Cortex of kidney (tissue), 1 donor: ENCODE measurements around the gene DBN1.
"Not testable (repeated sequence)": the region's sequence is repeated elsewhere in the genome, so short reads cannot be mapped to it uniquely, and the experiment has no call there.

ENCODE experiments used
- DNase-seq: peaks from one replicate; lab custom pipeline; 2025; lab: John Stamatoyannopoulos, UW

DBN1 gene

DNA sequence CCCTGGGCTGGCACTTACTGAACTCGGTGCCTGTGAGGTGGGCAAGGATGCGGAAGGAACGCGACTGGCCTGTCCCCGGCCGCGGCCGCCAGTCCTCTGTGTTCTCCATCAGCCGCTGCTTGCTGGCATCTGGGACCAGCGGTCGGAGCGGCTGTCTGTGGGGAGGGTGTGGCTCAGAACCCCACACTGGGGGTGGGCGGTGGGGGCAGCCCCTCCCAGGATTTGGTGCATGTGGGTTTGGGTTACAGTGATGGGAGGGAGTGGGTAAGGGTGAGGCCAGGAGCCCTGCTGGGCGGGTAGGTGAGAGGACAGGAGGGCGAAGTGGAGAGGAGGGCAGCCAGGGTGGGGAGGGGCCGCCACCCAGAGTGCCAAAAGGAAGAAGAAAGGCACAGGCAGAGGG, 17.6 kb upstream of the DBN1 start:
- DNase-seq: no peak

GRCh38 chr5:177490311-177490991, 17.0 kb upstream of the DBN1 start:
- DNase-seq: no peak

DNA sequence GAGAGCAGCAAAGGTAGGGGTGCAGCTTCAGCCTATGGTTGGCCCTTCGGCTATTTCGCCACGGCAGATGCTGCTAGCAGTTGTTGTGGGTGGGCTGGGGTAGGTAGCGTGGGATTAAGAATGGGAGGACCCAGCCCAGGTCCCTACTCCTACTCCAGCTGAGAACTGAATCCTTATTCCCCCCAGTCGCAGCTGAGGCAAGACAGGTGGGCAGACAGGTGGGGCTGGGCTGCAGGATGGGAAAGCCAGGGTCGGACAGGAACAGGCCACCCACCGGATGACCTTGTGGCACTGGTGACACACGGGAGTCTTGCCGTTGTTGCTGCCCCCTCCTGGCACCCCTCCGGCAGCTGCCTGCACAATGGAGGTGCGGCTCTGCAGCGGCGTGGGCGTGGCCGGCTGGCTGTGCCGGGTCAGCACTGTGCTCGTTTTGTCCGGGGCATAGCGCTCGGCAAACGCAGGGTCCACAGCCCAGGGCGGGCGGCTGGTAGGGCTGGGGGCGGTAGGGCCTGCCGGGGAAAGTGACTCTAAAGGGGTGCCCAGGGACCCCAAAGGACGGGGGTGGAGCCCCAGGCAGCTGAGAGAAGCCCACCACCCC, 15.8 kb upstream of the DBN1 start:
- no peak for DNase-seq

- DNase-seq: no peak
These were observed 14.5 kb upstream of the DBN1 start for GRCh38 chr5:177487975-177488374.

DNA sequence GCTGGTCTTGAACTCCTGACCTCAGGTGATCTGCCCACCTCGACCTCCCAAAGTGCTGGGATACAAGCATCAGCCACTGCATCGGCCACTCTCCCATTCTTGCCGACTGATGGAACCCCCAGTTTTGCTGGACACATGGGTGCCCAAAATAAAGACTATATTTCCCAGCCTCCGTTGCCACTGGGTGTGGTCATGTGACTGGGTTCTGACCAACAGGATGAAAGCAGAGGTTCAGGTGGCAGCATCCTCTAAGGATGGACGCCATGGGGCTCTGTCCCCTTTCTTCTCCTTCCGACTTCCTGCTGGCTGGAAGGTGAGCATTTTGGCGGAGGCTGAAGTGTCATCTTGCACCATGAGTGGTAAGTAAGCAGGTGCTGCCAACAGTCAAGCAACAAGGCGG, 13.7 kb upstream of the DBN1 start:
- DNase-seq: no peak

- no peak for DNase-seq
These were observed 12.8 kb upstream of the DBN1 start for GRCh38 chr5:177486256-177486655.

DNA sequence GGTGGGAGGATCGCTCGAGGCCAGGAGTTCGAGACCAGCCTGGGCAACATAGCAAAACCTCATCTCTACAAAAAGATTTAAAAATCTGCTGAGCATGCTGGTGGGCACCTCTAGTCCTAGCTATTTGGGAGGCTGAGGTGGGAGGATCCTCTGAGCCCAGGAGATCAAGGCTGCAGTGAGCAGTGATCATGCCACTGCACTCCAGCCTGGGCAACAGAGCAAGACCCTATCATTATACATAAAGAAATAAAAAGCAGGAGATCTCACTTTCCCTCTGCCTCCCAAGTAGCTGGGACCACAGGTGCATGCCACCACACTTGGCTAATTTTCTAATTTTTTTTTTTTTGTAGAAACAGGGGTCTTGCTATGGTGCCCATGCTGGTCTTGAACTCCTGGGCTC, 12.3 kb upstream of the DBN1 start:
- DNase-seq: not testable (repeated sequence)

DNA sequence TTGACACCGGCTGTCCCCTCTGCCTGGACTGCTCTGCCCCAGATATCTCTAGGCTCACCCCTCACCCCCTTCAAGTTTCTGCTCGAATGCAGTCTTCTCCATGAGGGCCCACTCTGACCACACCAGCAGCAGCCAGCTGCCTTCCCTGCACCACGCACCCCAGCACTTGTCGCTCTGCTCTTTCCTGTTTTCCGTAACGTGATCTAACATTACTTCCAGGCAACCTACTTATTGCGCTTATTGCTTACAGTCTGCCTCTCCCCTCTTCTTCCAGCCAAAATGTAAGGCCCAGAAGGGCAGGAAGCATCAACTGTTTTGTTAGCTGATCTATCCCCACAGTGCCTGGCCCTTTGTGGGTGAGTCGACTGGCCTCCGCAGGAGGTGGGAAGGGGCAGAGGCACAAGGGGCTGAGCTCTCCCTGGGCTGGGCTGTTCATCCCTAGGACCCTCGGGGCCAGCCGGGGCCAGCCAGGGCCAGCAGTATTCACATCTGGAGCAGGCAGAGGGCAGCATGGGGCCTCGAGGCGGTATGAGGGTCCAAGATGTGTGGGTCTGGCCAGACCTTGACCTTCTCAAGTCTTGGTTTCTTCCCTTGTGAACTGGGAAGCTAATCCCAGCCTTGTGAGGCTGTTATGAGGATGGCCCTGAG, 11.6 kb upstream of the DBN1 start:
- DNase-seq: no peak

- DNase-seq: no peak
These were observed 10.8 kb upstream of the DBN1 start for GRCh38 chr5:177483994-177484901.

DNA sequence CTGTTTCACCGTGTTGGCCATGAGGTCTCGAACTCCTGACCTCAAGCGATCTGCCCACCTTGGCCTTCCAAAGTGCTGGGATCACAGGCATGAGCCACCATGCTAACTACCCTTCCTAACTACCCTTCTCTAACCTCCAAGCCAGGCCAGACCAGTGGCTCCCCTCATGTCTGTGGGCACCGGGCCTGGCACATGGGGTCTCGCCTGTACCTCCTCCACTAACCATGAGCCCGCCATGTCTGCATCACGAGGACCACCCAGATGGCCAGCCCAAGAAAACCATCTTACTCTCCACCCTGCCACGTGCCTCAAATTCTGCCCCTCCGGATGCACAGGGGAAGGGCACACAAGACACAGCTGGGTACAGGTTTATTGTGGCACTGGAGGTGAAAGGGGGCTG, 9.6 kb upstream of the DBN1 start:
- no peak for DNase-seq

DNA sequence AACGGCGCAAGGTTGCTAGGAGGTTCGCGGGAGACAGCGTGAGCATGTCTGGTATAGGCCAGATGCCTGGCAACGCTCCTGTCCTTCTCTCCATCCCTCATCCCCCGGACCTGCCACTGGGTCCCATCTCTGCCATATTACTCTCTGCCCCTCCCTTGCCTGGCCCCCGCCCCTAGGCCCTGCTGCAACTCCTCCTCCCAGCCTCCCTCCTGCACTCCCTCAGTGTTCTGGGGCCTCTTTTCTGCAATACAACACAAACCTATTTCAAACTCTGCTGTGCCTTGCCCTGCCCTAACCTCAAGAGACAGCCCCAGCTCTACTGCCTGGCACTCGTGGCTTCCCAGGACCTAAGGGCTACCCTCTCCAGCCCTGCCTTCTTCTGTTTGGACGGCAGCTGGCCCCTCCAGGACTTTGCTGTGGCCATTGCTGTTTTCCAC, 8.9 kb upstream of the DBN1 start:
- DNase-seq: no peak

DNA sequence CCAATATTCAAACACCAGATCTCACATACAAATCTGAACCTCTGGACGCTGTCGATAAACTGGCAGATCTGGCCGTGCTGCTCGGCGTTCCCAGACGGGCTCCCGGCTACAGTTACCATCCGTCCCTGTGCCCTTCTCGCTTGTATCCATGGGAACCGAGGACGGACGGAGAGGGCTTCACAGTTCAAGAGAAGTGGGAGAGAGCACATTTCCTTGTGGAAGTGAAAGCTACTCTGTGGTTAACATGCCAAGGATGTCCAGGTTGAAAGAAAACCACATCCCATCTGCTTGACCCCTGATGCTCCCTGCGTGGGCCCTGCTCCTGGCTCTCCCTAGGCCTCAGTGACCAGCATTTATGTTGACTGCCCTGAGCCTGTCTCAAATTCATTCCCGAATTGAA, 6.3 kb upstream of the DBN1 start:
- no peak for DNase-seq

GRCh38 chr5:177478711-177479646, 5.5 kb upstream of the DBN1 start:
- DNase-seq: no peak

DNA sequence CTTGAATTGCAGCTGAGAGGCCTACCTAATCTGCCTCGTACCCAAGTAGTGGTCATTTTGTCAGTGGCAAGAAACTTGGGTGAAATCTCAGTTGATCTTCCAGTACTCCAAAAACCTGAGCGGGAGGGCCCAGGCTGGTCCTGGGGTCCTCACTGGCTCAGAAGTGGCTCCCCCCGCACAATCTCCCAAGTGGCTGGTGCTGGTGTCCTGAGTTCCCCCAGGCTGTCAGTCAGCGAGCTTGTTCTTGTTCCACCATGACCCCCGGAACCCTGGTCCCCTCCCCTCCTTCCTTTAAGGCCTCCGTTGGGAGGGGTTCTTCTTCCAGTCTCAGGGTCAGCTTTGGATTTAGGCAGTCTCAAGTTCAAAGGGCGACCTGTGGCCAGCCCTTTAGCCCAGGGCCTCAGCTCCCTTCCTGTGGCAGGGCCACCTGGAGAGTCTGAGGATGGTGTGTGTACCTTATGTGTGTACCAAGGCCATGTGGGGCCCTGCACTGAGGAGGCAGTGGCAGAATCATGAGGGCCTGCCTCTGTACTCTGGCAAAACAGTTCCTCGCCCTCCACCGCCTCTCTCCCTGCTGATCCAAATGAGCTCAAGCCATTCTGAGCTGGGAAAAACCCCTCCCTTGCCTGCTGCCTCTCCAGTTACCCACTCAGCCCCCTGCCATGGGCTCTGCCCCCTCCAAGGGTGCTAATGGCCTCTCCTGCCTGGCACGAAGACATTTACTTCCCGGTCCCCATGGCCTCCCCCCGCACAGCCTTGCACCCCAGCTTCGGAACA, 4.5 kb upstream of the DBN1 start:
- DNase-seq: no peak

DNA sequence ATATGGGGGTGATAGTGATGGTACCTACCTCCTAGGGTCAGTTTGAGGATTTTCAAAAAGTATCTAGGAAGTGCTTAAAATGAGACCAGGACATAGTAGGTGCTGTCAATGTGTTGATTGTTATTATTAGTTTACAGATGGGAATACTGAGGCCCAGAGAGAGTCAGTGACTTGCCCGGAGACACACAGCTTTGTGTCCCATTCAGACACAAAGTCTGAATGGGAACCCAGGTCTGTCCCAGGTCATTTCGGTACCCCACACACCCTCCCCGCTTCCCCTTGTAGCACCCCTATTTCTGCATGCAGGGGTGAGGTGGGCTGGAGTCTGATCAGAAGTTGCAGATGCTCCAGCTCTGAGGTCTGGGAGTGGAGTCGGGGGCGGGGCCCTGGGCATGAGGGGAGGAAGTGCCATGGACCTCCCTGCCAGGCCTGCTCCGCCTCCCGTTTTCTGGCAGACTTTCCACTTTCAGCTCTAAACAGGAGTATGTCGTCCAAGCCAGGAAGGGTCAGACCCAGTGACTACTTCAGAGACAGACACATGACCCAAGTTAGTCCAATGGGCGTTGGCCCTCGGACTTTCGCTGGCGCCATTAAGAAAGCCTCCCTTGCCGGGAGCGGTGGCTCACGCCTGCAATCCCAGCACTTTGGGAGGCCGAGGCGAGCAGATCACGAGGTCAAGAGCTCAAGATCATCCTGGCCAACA, 3.2 kb upstream of the DBN1 start:
- no peak for DNase-seq

DNA sequence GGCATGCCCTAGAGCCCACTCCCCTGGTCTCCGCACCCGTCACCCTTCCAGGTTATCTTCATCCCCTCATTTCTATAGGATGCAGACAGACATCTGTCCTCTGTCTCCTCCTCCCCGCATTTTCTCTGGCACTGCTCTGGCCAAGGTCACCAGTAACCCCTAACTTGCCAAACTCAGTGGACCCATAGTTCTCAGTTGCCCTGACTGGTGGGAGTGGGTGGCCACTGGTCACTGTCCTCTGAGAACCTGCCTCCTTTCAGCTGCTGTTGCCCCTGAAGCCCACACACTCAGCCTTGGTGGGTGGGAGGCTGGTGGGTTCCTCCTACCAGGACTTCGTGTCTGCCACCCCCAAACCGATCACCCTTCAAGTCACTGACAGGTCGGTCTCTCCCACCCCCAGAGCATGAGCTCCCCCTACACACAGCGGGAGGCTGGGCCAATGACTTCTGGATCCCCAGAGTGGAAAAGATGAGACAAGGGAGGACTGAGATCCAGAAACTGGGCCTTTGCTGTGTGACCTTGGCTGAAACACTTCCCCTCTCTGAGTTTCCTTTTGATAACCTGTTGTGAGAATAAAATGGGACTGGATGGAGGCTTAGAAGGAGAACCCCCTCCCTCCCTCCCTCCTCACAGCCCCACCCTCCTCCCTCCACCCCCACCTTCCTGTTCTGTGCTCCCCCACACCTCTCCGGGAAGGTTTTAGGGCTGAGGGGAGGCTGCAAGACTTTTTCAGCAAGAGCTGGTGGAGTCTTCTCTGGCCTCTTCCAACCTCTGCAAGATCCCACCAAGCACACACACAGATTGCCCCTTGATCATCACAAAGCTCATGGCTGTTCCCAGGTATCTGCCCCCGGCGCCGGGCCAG, 2.4 kb upstream of the DBN1 start:
- no peak for DNase-seq

DNA sequence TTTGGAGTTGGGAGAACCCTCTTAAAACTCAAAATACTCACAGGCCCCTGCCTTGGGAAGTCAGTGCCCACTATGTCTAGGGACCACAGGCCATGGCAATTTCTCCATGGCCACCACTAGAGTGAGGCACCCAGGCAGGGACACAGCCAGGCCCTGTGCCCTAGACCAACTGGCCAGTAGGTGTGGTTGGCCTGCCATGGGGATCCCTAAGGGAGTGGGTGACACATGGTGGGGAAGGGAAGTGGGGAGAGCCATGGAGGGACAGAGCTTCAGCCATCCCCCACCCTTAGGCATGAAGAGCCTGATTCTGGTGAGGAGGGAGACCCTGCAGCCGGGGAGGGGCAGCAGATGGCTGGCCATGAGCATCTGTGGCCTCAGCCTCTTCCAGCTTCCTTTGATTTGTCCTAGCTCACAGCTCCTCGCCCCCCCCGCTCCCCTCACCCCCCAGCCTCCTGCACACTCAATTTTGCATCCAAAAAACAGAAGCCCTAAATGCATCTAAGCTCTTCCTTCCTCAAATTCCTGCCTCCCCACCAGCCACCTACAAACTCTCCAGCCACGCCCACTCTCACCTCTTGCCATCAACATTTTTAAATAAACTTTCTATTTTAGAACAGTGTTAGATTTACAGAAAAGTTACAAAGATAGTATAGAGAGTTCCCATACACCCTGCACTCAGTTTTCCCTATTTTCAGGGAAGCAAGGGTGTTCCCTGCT, 1.6 kb upstream of the DBN1 start:
- DNase-seq: no peak

- DNase-seq: no peak
These were observed 605 bp upstream of the DBN1 start for GRCh38 chr5:177474002-177474476.
